HepG2 (cell line): ENCODE results near the gene SUV39H2. TPM values are rescaled to one million over a fixed set of nuclear protein-coding genes. Genes with fewer than 3 reads are reported as not detected.

ENCODE experiments used
- ATF5 ChIP-seq: sonication (generic); formaldehyde crosslinking; IDR thresholded peaks from 2 replicates; pipeline ENCODE4 v1.4.0; 2020; ENCODE audit warnings: mild to moderate bottlenecking, low read depth, missing genetic modification reagents
- DNMT3B ChIP-seq: conservative IDR thresholded peaks from 2 replicates; pipeline ENCODE4 v1.6.1; 2016; ENCODE audit warnings: missing biosample characterization, control low read depth
- FIP1L1 ChIP-seq: fragments of 200-400 bp; formaldehyde crosslinking; IDR thresholded peaks from 2 replicates; pipeline ENCODE4 v1.6.1; 2018; ENCODE audit warnings: low read depth, mild to moderate bottlenecking, low read length, moderate library complexity, borderline replicate concordance; ENCODE audit not compliant: insufficient read depth
- FOXC1 ChIP-seq: sonication (generic); formaldehyde crosslinking; IDR thresholded peaks from 2 replicates; pipeline ENCODE4 v1.8.0; 2022; ENCODE audit warnings: mild to moderate bottlenecking, missing genetic modification reagents, borderline replicate concordance
- HMGXB4 ChIP-seq, 2 experiments: sonication (generic) in 1 of 2; formaldehyde crosslinking in 1 of 2; IDR thresholded peaks; 2 replicates each; pipeline versions ENCODE4 v1.4.0 to v1.6.1; 2018 to 2020; ENCODE audit warnings: missing genetic modification reagents in 2 of 2, borderline replicate concordance in 1 of 2, low read depth in 1 of 2, mild to moderate bottlenecking in 1 of 2, missing biosample characterization in 1 of 2
- KDM2A ChIP-seq: sonication (generic); formaldehyde crosslinking; IDR thresholded peaks from 2 replicates; pipeline ENCODE4 v1.4.0; 2020; ENCODE audit warnings: low read depth, missing genetic modification reagents, borderline replicate concordance
- KMT2A ChIP-seq: sonication (generic); formaldehyde crosslinking; IDR thresholded peaks from 2 replicates; pipeline ENCODE4 v1.4.0; 2020; ENCODE audit warnings: missing genetic modification reagents
- MBNL3 ChIP-seq: fragments of 250-450 bp; sonication (Bioruptor Pico); conservative IDR thresholded peaks from 2 replicates; pipeline ENCODE4 v1.8.0; 2022; ENCODE audit warnings: mild to moderate bottlenecking, inconsistent platforms
- RCOR2 ChIP-seq: IDR thresholded peaks from 2 replicates; pipeline ENCODE4 v1.6.1; 2016; ENCODE audit warnings: missing biosample characterization, missing genetic modification reagents
- SAP130 ChIP-seq: IDR thresholded peaks from 2 replicates; pipeline ENCODE4 v1.6.1; 2016; ENCODE audit warnings: low read depth
- SIN3A ChIP-seq: IDR thresholded peaks from 2 replicates; pipeline ENCODE4 v1.6.1; 2011; ENCODE audit warnings: low read depth, mild to moderate bottlenecking, control low read depth, low read length, borderline replicate concordance
- SMAD1 ChIP-seq: sonication (generic); formaldehyde crosslinking; IDR thresholded peaks from 2 replicates; pipeline ENCODE4 v1.4.0; 2020; ENCODE audit warnings: missing genetic modification reagents, low read depth, mild to moderate bottlenecking, borderline replicate concordance
- SP140L ChIP-seq: sonication (generic); formaldehyde crosslinking; IDR thresholded peaks from 2 replicates; pipeline ENCODE4 v1.4.0; 2020; ENCODE audit warnings: missing genetic modification reagents, borderline replicate concordance
- THAP11 ChIP-seq: IDR thresholded peaks from 2 replicates; pipeline ENCODE4 v1.6.1; 2016; ENCODE audit warnings: missing biosample characterization, missing genetic modification reagents
- WIZ ChIP-seq: sonication (generic); formaldehyde crosslinking; IDR thresholded peaks from 2 replicates; pipeline ENCODE4 v1.5.1; 2020; ENCODE audit warnings: mild to moderate bottlenecking, missing genetic modification reagents
- ZFP90 ChIP-seq: sonication (generic); formaldehyde crosslinking; IDR thresholded peaks from 2 replicates; pipeline ENCODE4 v1.8.0; 2022; ENCODE audit warnings: missing genetic modification reagents, mild to moderate bottlenecking, inconsistent platforms, borderline replicate concordance
- ZNF451 ChIP-seq: sonication (generic); formaldehyde crosslinking; IDR thresholded peaks from 2 replicates; pipeline ENCODE4 v1.5.0; 2020; ENCODE audit warnings: mild to moderate bottlenecking, missing genetic modification reagents
- ZNF510 ChIP-seq: sonication (generic); formaldehyde crosslinking; IDR thresholded peaks from 2 replicates; pipeline ENCODE4 v1.4.0; 2020; ENCODE audit warnings: low read depth, mild to moderate bottlenecking, missing genetic modification reagents
- ZNF562 ChIP-seq: sonication (generic); formaldehyde crosslinking; IDR thresholded peaks from 2 replicates; pipeline ENCODE4 v1.8.0; 2022; ENCODE audit warnings: missing genetic modification reagents, borderline replicate concordance
- ZNF570 ChIP-seq: sonication (generic); formaldehyde crosslinking; IDR thresholded peaks from 2 replicates; pipeline ENCODE4 v1.4.0; 2020; ENCODE audit warnings: mild to moderate bottlenecking, missing genetic modification reagents, borderline replicate concordance
- polyA plus RNA-seq, 8 experiments: library from polyadenylated mRNA; depleted of rRNA in 3 of 8; stranded (reverse) in 7 of 8; unstranded in 1 of 8; fragments of >200 nt; fragmentation: Illumina TruSeq in 4 of 8; extraction: Trizol in 4 of 8; gene quantifications; 2 replicates each; pipeline versions ENCODE4 v1.2.1 to v1.2.3, GENCODE V29; 2011 to 2016; ENCODE audit warnings: low read depth in 4 of 8, missing spikeins in 1 of 8, mixed read lengths in 1 of 8; ENCODE audit not compliant: insufficient read depth in 1 of 8
- total RNA-seq, 5 experiments: library from RNA; depleted of rRNA; stranded (reverse); fragments of >200 nt; fragmentation: Illumina TruSeq; extraction: Trizol; gene quantifications; 2 replicates each; pipeline ENCODE4 v1.2.3, GENCODE V29; 2016; ENCODE audit warnings: low read depth in 1 of 5
- TF ChIP-seq, protein P1 (sequence below): IDR thresholded peaks from 2 replicates; pipeline ENCODE4 v1.6.1; 2016; ENCODE audit warnings: low read depth, missing genetic modification reagents, missing compliant biosample characterization

Gene SUV39H2
- total and polyA plus RNA-seq, 2 of the 13 experiments (the other 11 are each of a cell fraction or from before 2014, with no cell fraction given) = 9.0 to 44.3 TPM

GRCh38 chr10:14837757-14838581 lies 40.7 kb upstream of the SUV39H2 start, which contains the start of the genes CDNF, HSPA14 and MSANTD7 (continued):
- no peak for TF ChIP-seq ATF5 (CRISPR knock-in tag)
- TF ChIP-seq KMT2A = peak; percentile 75; the same call in 1 of the 2 replicates
- peak; percentile 88 for TF ChIP-seq ZFP90
- TF ChIP-seq WIZ (CRISPR knock-in tag) = no peak
- TF ChIP-seq ZNF451 = peak; percentile 46; the same call in 1 of the 2 replicates
- peak; percentile 60; the same call in 1 of the 2 replicates for TF ChIP-seq KDM2A
- TF ChIP-seq HMGXB4 (CRISPR knock-in tag; IDR thresholded peaks at IDR 0.05; ENCODE audit: borderline replicate concordance in 1 of 2, low read depth in 1 of 2) = peak; percentile 74 to 82; a peak in 2 of 4 replicates
- TF ChIP-seq THAP11 (CRISPR knock-in tag) = peak; percentile 88
- TF ChIP-seq ZNF570 (CRISPR knock-in tag) = no peak; the same call in 1 of the 2 replicates
- peak; percentile 92 for TF ChIP-seq SIN3A
- TF ChIP-seq SMAD1 (CRISPR knock-in tag) = 0 out of 2 replicates have a peak, but pooled peaks have one; percentile 64
- no peak for TF ChIP-seq RCOR2 (CRISPR knock-in tag)
- TF ChIP-seq ZNF510 = no peak
- TF ChIP-seq DNMT3B (CRISPR knock-in tag) = peak; percentile 48; the same call in 1 of the 2 replicates
- no peak; the same call in 1 of the 2 replicates for TF ChIP-seq FOXC1 (CRISPR knock-in tag)
- TF ChIP-seq MBNL3 (CRISPR knock-in tag) = no peak
- TF ChIP-seq SP140L (CRISPR knock-in tag) = no peak
- no peak for TF ChIP-seq FIP1L1
- no peak for TF ChIP-seq ZNF562 (CRISPR knock-in tag)
- TF ChIP-seq SAP130 (CRISPR knock-in tag) = peak; percentile 88
- TF ChIP-seq, protein P1, sequence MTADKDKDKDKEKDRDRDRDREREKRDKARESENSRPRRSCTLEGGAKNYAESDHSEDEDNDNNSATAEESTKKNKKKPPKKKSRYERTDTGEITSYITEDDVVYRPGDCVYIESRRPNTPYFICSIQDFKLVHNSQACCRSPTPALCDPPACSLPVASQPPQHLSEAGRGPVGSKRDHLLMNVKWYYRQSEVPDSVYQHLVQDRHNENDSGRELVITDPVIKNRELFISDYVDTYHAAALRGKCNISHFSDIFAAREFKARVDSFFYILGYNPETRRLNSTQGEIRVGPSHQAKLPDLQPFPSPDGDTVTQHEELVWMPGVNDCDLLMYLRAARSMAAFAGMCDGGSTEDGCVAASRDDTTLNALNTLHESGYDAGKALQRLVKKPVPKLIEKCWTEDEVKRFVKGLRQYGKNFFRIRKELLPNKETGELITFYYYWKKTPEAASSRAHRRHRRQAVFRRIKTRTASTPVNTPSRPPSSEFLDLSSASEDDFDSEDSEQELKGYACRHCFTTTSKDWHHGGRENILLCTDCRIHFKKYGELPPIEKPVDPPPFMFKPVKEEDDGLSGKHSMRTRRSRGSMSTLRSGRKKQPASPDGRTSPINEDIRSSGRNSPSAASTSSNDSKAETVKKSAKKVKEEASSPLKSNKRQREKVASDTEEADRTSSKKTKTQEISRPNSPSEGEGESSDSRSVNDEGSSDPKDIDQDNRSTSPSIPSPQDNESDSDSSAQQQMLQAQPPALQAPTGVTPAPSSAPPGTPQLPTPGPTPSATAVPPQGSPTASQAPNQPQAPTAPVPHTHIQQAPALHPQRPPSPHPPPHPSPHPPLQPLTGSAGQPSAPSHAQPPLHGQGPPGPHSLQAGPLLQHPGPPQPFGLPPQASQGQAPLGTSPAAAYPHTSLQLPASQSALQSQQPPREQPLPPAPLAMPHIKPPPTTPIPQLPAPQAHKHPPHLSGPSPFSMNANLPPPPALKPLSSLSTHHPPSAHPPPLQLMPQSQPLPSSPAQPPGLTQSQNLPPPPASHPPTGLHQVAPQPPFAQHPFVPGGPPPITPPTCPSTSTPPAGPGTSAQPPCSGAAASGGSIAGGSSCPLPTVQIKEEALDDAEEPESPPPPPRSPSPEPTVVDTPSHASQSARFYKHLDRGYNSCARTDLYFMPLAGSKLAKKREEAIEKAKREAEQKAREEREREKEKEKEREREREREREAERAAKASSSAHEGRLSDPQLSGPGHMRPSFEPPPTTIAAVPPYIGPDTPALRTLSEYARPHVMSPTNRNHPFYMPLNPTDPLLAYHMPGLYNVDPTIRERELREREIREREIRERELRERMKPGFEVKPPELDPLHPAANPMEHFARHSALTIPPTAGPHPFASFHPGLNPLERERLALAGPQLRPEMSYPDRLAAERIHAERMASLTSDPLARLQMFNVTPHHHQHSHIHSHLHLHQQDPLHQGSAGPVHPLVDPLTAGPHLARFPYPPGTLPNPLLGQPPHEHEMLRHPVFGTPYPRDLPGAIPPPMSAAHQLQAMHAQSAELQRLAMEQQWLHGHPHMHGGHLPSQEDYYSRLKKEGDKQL (CRISPR knock-in tag) = no peak; the same call in 1 of the 2 replicates
